GM18505 (cell line): ENCODE measurements around the gene ESM1.

ENCODE experiments used
- ATAC-seq: cut with Tn5 transposase; IDR thresholded peaks from one replicate; pipeline ENCODE4 v1.9.1; 2021; ENCODE audit not compliant: unreplicated experiment
- POLR2A ChIP-seq: IDR thresholded peaks from 4 replicates; pipeline ENCODE4 v1.6.1; 2011; ENCODE audit warnings: borderline replicate concordance; ENCODE audit not compliant: insufficient read depth, insufficient read length; ENCODE audit errors: extremely low read depth

The ESM1 gene

DNA sequence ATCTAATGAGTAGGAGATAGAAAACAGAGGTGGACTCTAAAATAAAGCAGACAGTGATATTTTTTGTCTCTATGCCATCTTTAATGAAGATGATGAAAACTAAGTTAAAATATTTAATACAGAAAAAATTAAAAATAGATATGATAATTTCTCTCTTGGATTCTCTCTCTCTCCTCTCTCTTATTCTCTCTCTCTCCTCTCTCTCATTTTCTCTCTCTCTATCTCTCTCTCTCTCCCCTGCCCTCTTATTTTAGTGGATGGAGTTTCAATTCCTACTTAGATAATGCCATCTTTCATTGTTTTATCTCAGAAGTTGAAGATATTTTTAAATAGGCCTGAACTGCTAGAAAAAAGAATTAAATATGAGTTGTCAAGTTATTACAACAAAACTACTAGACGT is 38.2 kb downstream of the ESM1 start:
- no peak for TF ChIP-seq POLR2A
- ATAC-seq: no peak

GRCh38 chr5:54946306-54946819 is 39.0 kb downstream of the ESM1 start:
- no peak for ATAC-seq
- no peak for TF ChIP-seq POLR2A

- TF ChIP-seq POLR2A: no peak
- no peak for ATAC-seq
Measured at GRCh38 chr5:54944364-54944763, 41.0 kb downstream of the ESM1 start.

GRCh38 chr5:54942064-54942778 is 43.2 kb downstream of the ESM1 start:
- TF ChIP-seq POLR2A: no peak
- ATAC-seq: no peak

GRCh38 chr5:54936201-54936600 is 49.2 kb downstream of the ESM1 start:
- no peak for ATAC-seq
- no peak for TF ChIP-seq POLR2A

- ATAC-seq: no peak
Measured at GRCh38 chr5:54932789-54933188, 52.6 kb downstream of the ESM1 start.

GRCh38 chr5:54930736-54931135 is 54.7 kb downstream of the ESM1 start:
- no peak for TF ChIP-seq POLR2A
- no peak for ATAC-seq

More at GRCh38 chr5:54932789-54933188, 52.6 kb downstream of the ESM1 start:
- no peak for TF ChIP-seq POLR2A
